ENCODE data around the gene HDAC10. TPM values are rescaled to one million over a fixed set of nuclear protein-coding genes. Genes with fewer than 3 reads are reported as not detected.

Gene HDAC10
- total RNA-seq, 4 donors from 2014 or later, result 43.1 to 93.7 (median 56.2) TPM

GRCh38 chr22:50281384-50281760, 30.3 kb upstream of the HDAC10 start:
- Histone ChIP-seq H3K4me1 (peaks cover 15% of the 10 kb centered on the region), H3K27me3 (no peaks in the 10 kb centered on the region), H3K27ac (no peak overlapping the region), H3K9me3 (no peaks in the 10 kb centered on the region), H3K36me3 (peaks cover 93% of the 10 kb centered on the region), H3K4me3 (no peak overlapping the region)
- no peak for DNase-seq (ENCODE audit: low spot score in 2 of 2)
- WGBS, result 90% methylated on average over 27 of the region's 36 CpGs
- no peak for TF ChIP-seq EP300 (IDR thresholded peaks at IDR 0.05)
- TF ChIP-seq POLR2AphosphoS5 (IDR thresholded peaks at IDR 0.05), result no peak
- no peak for TF ChIP-seq POLR2A (IDR thresholded peaks at IDR 0.05)
- TF ChIP-seq CTCF (IDR thresholded peaks at IDR 0.05), result no peak

DNA sequence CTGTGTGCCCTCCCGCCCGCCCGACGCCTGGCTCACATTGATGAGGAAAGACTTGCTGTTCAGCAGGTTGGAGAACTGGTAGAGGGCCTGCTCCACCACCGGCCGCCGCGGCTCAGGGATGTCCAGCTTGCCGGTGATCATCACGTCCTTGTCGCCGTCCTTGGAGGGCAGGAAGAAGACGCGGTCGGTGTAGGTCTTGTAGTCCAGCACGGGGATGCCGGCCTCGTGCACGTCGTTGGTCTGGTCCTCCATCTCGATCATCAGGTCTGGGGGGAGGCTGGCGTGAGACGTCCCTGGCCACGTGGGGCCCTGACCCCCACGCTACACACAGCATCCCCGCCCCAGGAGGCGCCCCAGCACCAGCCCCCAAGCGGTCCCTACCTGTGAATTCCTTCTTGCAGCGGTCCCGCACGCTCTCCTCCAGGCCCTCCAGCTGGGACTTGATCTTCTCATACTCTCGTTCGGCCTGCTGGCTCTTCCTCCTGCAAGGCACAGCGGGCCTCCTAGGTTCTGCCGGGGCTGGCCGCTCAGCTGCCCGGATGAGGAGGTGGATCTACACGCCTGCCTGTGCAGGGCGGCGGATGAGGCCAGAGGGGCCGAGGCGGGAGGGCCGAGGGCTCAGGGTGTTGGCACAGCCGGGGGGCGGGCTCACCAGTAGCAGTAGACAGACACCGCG, 29.8 kb upstream of the HDAC10 start:
- no peak for TF ChIP-seq EP300 (IDR thresholded peaks at IDR 0.05)
- TF ChIP-seq POLR2A (IDR thresholded peaks at IDR 0.05), result no peak
- no peak for TF ChIP-seq POLR2AphosphoS5 (IDR thresholded peaks at IDR 0.05)
- no peak for TF ChIP-seq CTCF (IDR thresholded peaks at IDR 0.05)
- Histone ChIP-seq H3K36me3 (peaks cover 93% of the 10 kb centered on the region), H3K4me3 (no peak overlapping the region), H3K9me3 (no peaks in the 10 kb centered on the region), H3K4me1 (peaks cover 15% of the 10 kb centered on the region), H3K27ac (no peak overlapping the region), H3K27me3 (no peaks in the 10 kb centered on the region)
- 94% methylated on average over 41 of the region's 47 CpGs for WGBS
- no peak for DNase-seq (ENCODE audit: low spot score in 2 of 2)

GRCh38 chr22:50280022-50280707, 29.1 kb upstream of the HDAC10 start:
- 87% methylated on average over 25 of the region's 38 CpGs for WGBS
- H3K4me3 ChIP-seq, result no peak overlapping the region
- H3K9me3 ChIP-seq, result no peaks in the 10 kb centered on the region
- no peak overlapping the region for H3K27ac ChIP-seq
- TF ChIP-seq POLR2AphosphoS5 (IDR thresholded peaks at IDR 0.05) (no peak), POLR2A (IDR thresholded peaks at IDR 0.05) (no peak), CTCF (IDR thresholded peaks at IDR 0.05) (no peak), EP300 (IDR thresholded peaks at IDR 0.05) (no peak)
- no peaks in the 10 kb centered on the region for H3K27me3 ChIP-seq
- H3K36me3 ChIP-seq, result peaks cover 96% of the 10 kb centered on the region
- H3K4me1 ChIP-seq, result peaks cover 16% of the 10 kb centered on the region
- DNase-seq (ENCODE audit: low spot score in 2 of 2), result no peak

DNA sequence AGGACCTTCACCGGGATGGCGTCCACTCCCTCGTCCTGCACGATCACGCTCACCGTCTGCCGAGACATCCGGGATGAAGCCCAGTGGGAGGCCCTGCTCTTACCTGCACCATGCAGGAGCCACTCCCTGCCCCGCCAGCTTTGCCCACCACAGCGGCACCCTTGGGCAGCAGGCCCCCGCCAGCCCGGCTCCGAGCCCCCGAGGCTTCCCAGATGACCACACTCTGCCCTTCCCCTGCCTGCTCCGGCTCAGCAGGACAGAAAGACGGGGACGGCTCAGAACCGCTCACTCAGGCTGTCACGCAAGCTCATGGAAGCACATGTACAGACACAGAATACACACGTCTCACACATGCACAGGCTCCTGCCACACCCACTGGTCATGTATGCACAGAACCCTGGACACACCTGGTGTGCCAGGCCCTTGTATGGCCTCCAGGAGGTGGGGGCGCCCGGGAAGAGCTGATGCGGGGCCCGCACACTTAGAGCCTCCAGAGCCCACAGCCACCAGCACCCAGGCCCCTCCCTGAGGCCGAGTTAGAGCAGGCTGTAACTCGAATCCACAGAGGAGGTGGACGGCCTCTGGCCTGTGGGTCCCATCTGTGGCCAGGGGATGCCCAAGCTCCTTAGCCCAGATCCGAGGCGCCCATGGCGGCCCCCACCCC, 28.0 kb upstream of the HDAC10 start:
- no peak for DNase-seq (ENCODE audit: low spot score in 2 of 2)
- 88% methylated on average over 21 of the region's 30 CpGs for WGBS
- peaks cover 93% of the 10 kb centered on the region for H3K36me3 ChIP-seq
- no peak overlapping the region for H3K4me3 ChIP-seq
- H3K27ac ChIP-seq, result no peak overlapping the region
- no peaks in the 10 kb centered on the region for H3K9me3 ChIP-seq
- no peaks in the 10 kb centered on the region for H3K27me3 ChIP-seq
- TF ChIP-seq POLR2A (IDR thresholded peaks at IDR 0.05) (no peak), EP300 (IDR thresholded peaks at IDR 0.05) (no peak), CTCF (IDR thresholded peaks at IDR 0.05) (no peak), POLR2AphosphoS5 (IDR thresholded peaks at IDR 0.05) (no peak)
- peaks cover 24% of the 10 kb centered on the region for H3K4me1 ChIP-seq

DNA sequence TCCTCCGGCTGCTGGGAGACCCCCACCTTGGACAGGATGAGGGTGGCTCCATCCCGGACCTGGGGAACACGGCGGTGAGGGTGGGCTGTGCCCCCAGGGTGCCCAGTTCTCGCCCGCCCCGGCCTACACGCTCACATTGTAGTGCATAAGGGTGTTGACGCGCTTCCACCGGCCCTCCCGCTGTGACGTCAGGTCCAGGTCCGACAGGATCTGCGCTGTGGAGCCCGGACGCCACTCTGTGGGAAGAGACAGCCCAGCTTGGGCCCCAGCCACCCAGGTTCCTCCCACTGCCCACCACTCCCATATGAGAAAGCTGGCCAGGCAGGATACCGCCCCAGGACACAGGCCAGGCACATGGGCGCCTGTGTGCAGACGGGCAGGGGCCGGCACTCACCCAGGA, 27.4 kb upstream of the HDAC10 start:
- Histone ChIP-seq H3K4me3 (no peak overlapping the region), H3K27ac (no peak overlapping the region), H3K27me3 (no peaks in the 10 kb centered on the region), H3K9me3 (no peaks in the 10 kb centered on the region), H3K36me3 (peaks cover 87% of the 10 kb centered on the region), H3K4me1 (peaks cover 24% of the 10 kb centered on the region)
- 67% methylated on average over 1 of the region's 21 CpGs for WGBS
- DNase-seq (ENCODE audit: low spot score in 2 of 2), result no peak
- TF ChIP-seq CTCF (IDR thresholded peaks at IDR 0.05) (no peak), EP300 (IDR thresholded peaks at IDR 0.05) (no peak)

All from suprapubic skin (tissue), 4 donors.